PC-3 (cell line): Measurements from ENCODE around the gene PDCD11. TPM values are rescaled to one million over a fixed set of nuclear protein-coding genes. Genes with fewer than 3 reads are reported as not detected.

Experiments
- ATAC-seq: fragments of 200-7000 bp; cut with Tn5 transposase; 2 replicates; pipeline ENCODE4 v1.9.1; 2020; ENCODE audit warnings: mild to moderate bottlenecking, moderate library complexity
- BruUV-seq: library from RNA; stranded (reverse); fragments of 400-500 nt; replicated peaks from 2 replicates; lab custom pipeline; 2021; lab: Mats Ljungman, UMichigan
- CTCF ChIA-PET: fragments of 300-600 bp; sonication (Branson Sonifier 250); formaldehyde crosslinking; loops from one replicate; lab custom pipeline; 2022; ENCODE audit warnings: antibody characterized with exemption; lab: Charles Lee
- POLR2A ChIA-PET: fragments of 300-600 bp; sonication (Branson Sonifier 250); formaldehyde crosslinking; loops from one replicate; lab custom pipeline; 2022; ENCODE audit warnings: antibody characterized with exemption; ENCODE audit not compliant: unreplicated experiment; lab: Charles Lee
- DNase-seq: peaks from one replicate; pipeline ENCODE4 v3.0.0-alpha.2; 2015
- H2AFZ ChIP-seq: fragments of 300-600 bp; sonication (generic); 2 replicates; pipeline ENCODE4 v1.6.0; 2016; ENCODE audit warnings: antibody characterized with exemption, low read length
- H3F3A ChIP-seq: fragments of 300-600 bp; sonication (generic); one replicate; pipeline ENCODE4 v1.6.0; 2017; ENCODE audit warnings: antibody characterized with exemption, low read length, control low read depth, mild to moderate bottlenecking; ENCODE audit not compliant: unreplicated experiment
- H3K27ac ChIP-seq: fragments of 300-600 bp; sonication (generic); 2 replicates; pipeline ENCODE4 v1.5.1; 2016; ENCODE audit warnings: mild to moderate bottlenecking, low read length
- H3K27me3 ChIP-seq: fragments of 300-600 bp; sonication (generic); 2 replicates; pipeline ENCODE4 v1.6.1; 2016; ENCODE audit warnings: low read length, mixed read lengths
- H3K36me3 ChIP-seq: fragments of 300-600 bp; sonication (generic); 2 replicates; pipeline ENCODE4 v1.6.1; 2016; ENCODE audit warnings: low read depth, mixed run types, low read length, mixed read lengths
- H3K4me1 ChIP-seq: fragments of 300-600 bp; sonication (generic); 2 replicates; pipeline ENCODE4 v1.5.1; 2016; ENCODE audit warnings: low read length; ENCODE audit not compliant: insufficient read depth
- H3K4me2 ChIP-seq: fragments of 300-600 bp; sonication (generic); 2 replicates; pipeline ENCODE4 v1.6.0; 2016; ENCODE audit warnings: low read length
- H3K4me3 ChIP-seq: fragments of 300-600 bp; sonication (generic); 2 replicates; pipeline ENCODE4 v1.5.1; 2016; ENCODE audit warnings: mild to moderate bottlenecking, low read length, mixed read lengths
- H3K79me2 ChIP-seq: fragments of 300-600 bp; sonication (generic); 2 replicates; pipeline ENCODE4 v1.6.1; 2017; ENCODE audit warnings: low read length, mixed read lengths
- H3K9ac ChIP-seq: fragments of 300-600 bp; sonication (generic); 2 replicates; pipeline ENCODE4 v1.6.0; 2016; ENCODE audit warnings: mild to moderate bottlenecking, low read length
- H3K9me2 ChIP-seq: fragments of 300-600 bp; sonication (generic); replicated peaks from 2 replicates; pipeline ENCODE4 v1.6.1; 2016; ENCODE audit warnings: mixed run types, low read length, mixed read lengths
- H3K9me3 ChIP-seq: fragments of 300-600 bp; sonication (generic); 2 replicates; pipeline ENCODE4 v1.6.1; 2016; ENCODE audit warnings: low read length, mixed read lengths
- H4K20me1 ChIP-seq: fragments of 300-600 bp; sonication (generic); 2 replicates; pipeline ENCODE4 v1.6.1; 2016; ENCODE audit warnings: low read length, mixed read lengths
- CTCF ChIP-seq: fragments of 300-600 bp; sonication (generic); conservative IDR thresholded peaks from 2 replicates; pipeline ENCODE4 v1.5.1; 2017; ENCODE audit warnings: antibody characterized with exemption, low read depth, mild to moderate bottlenecking, low read length
- EZH2 ChIP-seq: fragments of 300-600 bp; sonication (generic); IDR thresholded peaks from one replicate; pipeline ENCODE4 v1.6.1; 2017; ENCODE audit warnings: antibody characterized with exemption, mild to moderate bottlenecking, low read length; ENCODE audit not compliant: unreplicated experiment
- EZH2phosphoT487 ChIP-seq: fragments of 300-600 bp; sonication (generic); IDR thresholded peaks from 2 replicates; pipeline ENCODE4 v1.6.1; 2018; ENCODE audit warnings: mild to moderate bottlenecking, antibody characterized with exemption, low read length, borderline replicate concordance
- intact Hi-C: fragments of 100-400 bp; cut with micrococcal nuclease; formaldehyde crosslinking; loops from 2 replicates; pipeline ENCODE4 v1.9.0; 2023
- total RNA-seq: library from RNA; depleted of rRNA; stranded (reverse); fragments of >200 nt; gene quantifications from 2 replicates; pipeline ENCODE4 v1.2.3, GENCODE V29; 2014

The PDCD11 gene
- total RNA-seq, 1 experiment from 2014 or later, result 41.9 TPM

- peaks cover 15% of the 10 kb centered on the region for H3K4me1 ChIP-seq
- no peaks in the 10 kb centered on the region for H3K27me3 ChIP-seq
- ChIA-PET CTCF (no interaction called here), POLR2A (no interaction called here)
- no peaks in the 10 kb centered on the region for H3K79me2 ChIP-seq
- no peaks in the 10 kb centered on the region for H3K36me3 ChIP-seq
- intact Hi-C loops, result no loop called here
- H2AFZ ChIP-seq, result no peak overlapping the region
- no peaks in the 10 kb centered on the region for H3F3A ChIP-seq
- ATAC-seq (no peak), DNase-seq (no peak)
- no peak overlapping the region for H3K4me2 ChIP-seq
- H3K9me3 ChIP-seq, result no peaks in the 10 kb centered on the region
- H3K27ac ChIP-seq, result no peak overlapping the region
- H3K4me3 ChIP-seq, result no peak overlapping the region
- TF ChIP-seq EZH2phosphoT487 (no peak), EZH2 (no peak), CTCF (no peak)
- no peak overlapping the region for H3K9ac ChIP-seq
- no peaks in the 10 kb centered on the region for H3K9me2 ChIP-seq
- no TSS peak for BruUV-seq
- H4K20me1 ChIP-seq, result no peaks in the 10 kb centered on the region
Observed at GRCh38 chr10:103469201-103469600, 72.8 kb downstream of the PDCD11 start.

GRCh38 chr10:103470761-103471653 is 74.6 kb downstream of the PDCD11 start:
- Histone ChIP-seq H3K4me2 (peak overlapping the region; percentile 29), H4K20me1 (no peaks in the 10 kb centered on the region), H3K9me2 (no peaks in the 10 kb centered on the region), H3K4me1 (peaks cover 15% of the 10 kb centered on the region), H3K27me3 (no peaks in the 10 kb centered on the region), H3K36me3 (no peaks in the 10 kb centered on the region), H3K9ac (no peak overlapping the region; the same call in 1 of the 2 replicates), H3F3A (no peaks in the 10 kb centered on the region), H3K79me2 (no peaks in the 10 kb centered on the region), H2AFZ (0 out of 2 replicates have a peak overlapping the region, but pooled peaks have one; percentile 9), H3K27ac (peak overlapping the region; percentile 25), H3K4me3 (no peak overlapping the region), H3K9me3 (no peaks in the 10 kb centered on the region)
- ChIA-PET POLR2A (no interaction called here), CTCF (no interaction called here)
- peak; percentile 66 for ATAC-seq
- DNase-seq, result peak; percentile 42
- intact Hi-C loops, result no loop called here
- TF ChIP-seq EZH2phosphoT487 (no peak), EZH2 (no peak), CTCF (no peak)
- BruUV-seq, result no TSS peak

- Histone ChIP-seq H3K36me3 (no peaks in the 10 kb centered on the region; the same call in 1 of the 2 replicates), H3K27ac (peak overlapping the region; percentile 25), H3K4me2 (peak overlapping the region; percentile 29), H3K79me2 (no peaks in the 10 kb centered on the region), H4K20me1 (no peaks in the 10 kb centered on the region), H3K27me3 (no peaks in the 10 kb centered on the region), H3K9ac (no peak overlapping the region; the same call in 1 of the 2 replicates), H3K4me3 (no peak overlapping the region), H2AFZ (0 out of 2 replicates have a peak overlapping the region, but pooled peaks have one; percentile 9), H3K4me1 (peaks cover 15% of the 10 kb centered on the region), H3K9me3 (no peaks in the 10 kb centered on the region), H3K9me2 (no peaks in the 10 kb centered on the region), H3F3A (no peaks in the 10 kb centered on the region)
- ChIA-PET CTCF (no interaction called here), POLR2A (no interaction called here)
- intact Hi-C loops, result no loop called here
- no TSS peak for BruUV-seq
- no peak for TF ChIP-seq EZH2
- TF ChIP-seq EZH2phosphoT487, result no peak
- no peak for TF ChIP-seq CTCF
- ATAC-seq (no peak), DNase-seq (no peak)
Observed at GRCh38 chr10:103472005-103472404, 75.6 kb downstream of the PDCD11 start.
